NB4 (cell line): ENCODE data around the gene F7.
A peak's percentile ranks its signal among the peaks of the same experiment; 100 is the strongest.

Source experiments
- DNase-seq: peaks from one replicate; pipeline ENCODE4 v3.0.0; 2010; ENCODE audit warnings: low read depth
- H3K4me3 ChIP-seq: one replicate; pipeline ENCODE4 v1.5.1; 2011; ENCODE audit warnings: mild to moderate bottlenecking, low read depth, low read length, moderate library complexity
- CTCF ChIP-seq: IDR thresholded peaks from one replicate; pipeline ENCODE4 v1.5.1; 2012; ENCODE audit warnings: low read depth, low read length
- MAX ChIP-seq: IDR thresholded peaks from 2 replicates; pipeline ENCODE4 v1.6.1; 2011; ENCODE audit warnings: low read depth, low read length
- MYC ChIP-seq: IDR thresholded peaks from 2 replicates; pipeline ENCODE4 v1.6.1; 2011; ENCODE audit warnings: low read depth, low read length
- POLR2A ChIP-seq: IDR thresholded peaks from 2 replicates; pipeline ENCODE4 v1.6.1; 2011; ENCODE audit warnings: mild to moderate bottlenecking; ENCODE audit not compliant: insufficient read length; ENCODE audit errors: extremely low read depth

F7 gene

GRCh38 chr13:113151745-113152690 is 46.4 kb downstream of the F7 start:
- no peak overlapping the region for H3K4me3 ChIP-seq
- TF ChIP-seq MAX: no peak
- TF ChIP-seq POLR2A: no peak
- TF ChIP-seq CTCF: no peak
- TF ChIP-seq MYC: no peak
- no peak for DNase-seq

GRCh38 chr13:113152691-113152983 is 47.0 kb downstream of the F7 start:
- no peak for TF ChIP-seq MAX
- no peak for TF ChIP-seq POLR2A
- TF ChIP-seq MYC: no peak
- TF ChIP-seq CTCF: no peak
- DNase-seq: no peak
- H3K4me3 ChIP-seq: no peak overlapping the region

GRCh38 chr13:113152984-113153809 is 47.6 kb downstream of the F7 start:
- TF ChIP-seq MYC (no peak), POLR2A (no peak), MAX (no peak), CTCF (no peak)
- DNase-seq: peak; percentile 23
- peak overlapping the region; percentile 1 for H3K4me3 ChIP-seq

GRCh38 chr13:113153810-113154748 is 48.5 kb downstream of the F7 start:
- DNase-seq: peak; percentile 67
- peak overlapping the region; percentile 47 for H3K4me3 ChIP-seq
- no peak for TF ChIP-seq CTCF
- peak; percentile 63 for TF ChIP-seq MYC
- TF ChIP-seq POLR2A: peak; percentile 36
- TF ChIP-seq MAX: peak; percentile 72

- H3K4me3 ChIP-seq: no peak overlapping the region
- peak; percentile 42 for DNase-seq
- no peak for TF ChIP-seq CTCF
- no peak for TF ChIP-seq MYC
- no peak for TF ChIP-seq MAX
- TF ChIP-seq POLR2A: no peak
Observed at GRCh38 chr13:113155201-113155600, 49.6 kb downstream of the F7 start.
